GM18907 (cell line): Measurements from ENCODE around the gene PPTC7.
"Not testable (repeated sequence)": the region's sequence is repeated elsewhere in the genome, so short reads cannot be mapped to it uniquely, and the experiment has no call there.

Source experiments
- ATAC-seq: cut with Tn5 transposase; IDR thresholded peaks from one replicate; pipeline ENCODE4 v1.9.1; 2021; ENCODE audit warnings: mild to moderate bottlenecking, moderate library complexity; ENCODE audit not compliant: unreplicated experiment

The PPTC7 gene

DNA sequence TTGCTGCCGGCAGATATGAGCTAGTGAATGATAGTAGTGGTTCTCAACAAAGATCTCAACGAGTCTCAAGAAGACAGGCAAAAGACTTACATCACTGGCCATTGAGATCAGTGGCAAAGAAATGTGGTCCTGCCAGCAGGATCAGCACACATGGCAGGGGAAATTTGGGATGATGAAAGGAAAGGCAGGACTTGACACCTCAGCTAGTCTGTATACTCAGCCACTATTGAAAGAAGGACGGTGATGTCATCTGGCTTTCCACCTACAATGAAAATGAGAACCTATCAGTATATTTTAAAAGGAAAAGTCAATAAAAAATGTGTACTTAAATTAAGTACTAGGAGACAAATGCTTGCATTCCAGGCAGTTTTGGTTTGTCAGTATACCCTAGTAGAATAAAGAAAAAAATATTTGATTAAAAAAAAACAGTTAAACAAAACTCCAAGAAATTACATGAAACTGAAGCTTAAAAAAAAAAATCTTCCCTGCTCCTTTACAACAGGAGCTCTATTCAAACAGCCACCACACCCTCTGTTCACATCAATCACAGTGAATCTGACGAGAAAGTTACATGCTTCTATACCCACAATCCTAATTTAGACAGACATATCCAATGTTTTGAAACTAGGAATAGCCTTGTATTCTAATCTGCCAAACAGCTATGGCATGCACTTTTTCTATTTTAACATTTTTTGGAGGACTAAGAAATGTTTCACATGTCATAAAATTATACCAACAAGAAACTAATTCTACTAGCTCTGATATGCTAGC lies 46.1 kb downstream of the PPTC7 start:
- ATAC-seq, result no peak

DNA sequence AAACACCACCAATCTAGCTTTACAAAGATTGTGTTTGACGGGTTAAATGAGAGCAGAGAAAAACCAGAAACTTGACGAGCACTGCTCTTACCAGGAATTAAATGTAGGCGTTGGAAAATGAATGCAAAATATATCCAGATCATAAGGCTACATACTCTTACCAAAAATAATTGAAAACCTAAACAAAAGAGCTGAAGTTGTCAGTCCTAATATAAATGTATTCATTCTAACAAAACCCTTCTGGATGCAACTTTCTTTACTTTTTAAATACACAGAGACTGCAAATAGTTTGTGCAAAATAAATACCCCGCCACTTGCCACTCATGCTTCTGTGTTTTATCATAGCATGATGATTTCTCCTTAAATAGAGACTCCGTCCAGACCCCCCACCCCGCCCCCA lies 48.3 kb downstream of the PPTC7 start:
- ATAC-seq, result no peak

- ATAC-seq, result no peak
These were observed 49.5 kb downstream of the PPTC7 start for GRCh38 chr12:110533607-110534006.

DNA sequence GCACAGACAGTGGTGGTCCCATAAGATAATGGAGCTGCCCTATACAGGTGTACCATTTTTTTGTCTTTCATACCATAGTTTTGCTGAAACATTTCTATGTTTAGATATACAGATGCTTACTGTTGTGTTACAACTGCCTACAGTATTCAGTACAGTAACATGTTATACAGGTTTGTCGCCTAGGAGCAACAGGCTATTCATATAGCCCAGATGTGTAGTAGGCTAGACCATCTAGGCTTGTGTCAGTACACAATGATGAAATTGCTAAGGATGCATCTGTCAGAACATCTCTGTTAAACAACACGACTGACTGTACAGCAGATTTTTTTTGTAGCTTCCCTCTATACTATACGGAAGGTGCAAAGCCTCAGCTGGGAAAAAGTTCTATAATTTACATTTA lies 50.5 kb downstream of the PPTC7 start:
- no peak for ATAC-seq

DNA sequence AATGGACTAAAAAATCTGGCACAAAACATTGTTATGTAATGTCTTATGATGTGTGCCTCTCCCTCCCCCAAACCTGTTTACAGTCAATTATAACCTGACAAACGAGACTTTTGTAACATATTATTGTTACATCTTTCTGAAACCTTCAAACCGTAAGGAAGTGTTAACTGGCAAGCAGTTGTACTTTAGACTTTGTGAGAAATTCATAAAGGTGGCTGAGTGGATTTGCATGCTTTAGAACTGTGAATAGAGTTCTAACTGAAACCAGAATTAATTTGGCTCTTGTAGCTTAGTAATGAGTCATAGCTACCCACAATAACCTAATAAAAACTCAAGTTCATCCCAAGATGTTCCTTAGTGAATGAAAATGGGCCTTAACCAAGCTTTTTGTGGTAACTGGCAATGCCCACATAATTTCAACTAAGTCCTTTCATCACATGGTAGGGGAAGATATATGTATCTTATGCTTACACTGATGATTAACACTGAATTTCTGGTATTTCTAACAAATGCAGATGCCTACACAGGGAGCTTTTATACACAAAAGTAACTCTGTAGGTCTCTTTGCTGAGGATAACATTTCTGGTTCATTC lies 51.3 kb downstream of the PPTC7 start:
- ATAC-seq, result peak; percentile 81

GRCh38 chr12:110530511-110530910 lies 52.6 kb downstream of the PPTC7 start:
- ATAC-seq, result no peak

DNA sequence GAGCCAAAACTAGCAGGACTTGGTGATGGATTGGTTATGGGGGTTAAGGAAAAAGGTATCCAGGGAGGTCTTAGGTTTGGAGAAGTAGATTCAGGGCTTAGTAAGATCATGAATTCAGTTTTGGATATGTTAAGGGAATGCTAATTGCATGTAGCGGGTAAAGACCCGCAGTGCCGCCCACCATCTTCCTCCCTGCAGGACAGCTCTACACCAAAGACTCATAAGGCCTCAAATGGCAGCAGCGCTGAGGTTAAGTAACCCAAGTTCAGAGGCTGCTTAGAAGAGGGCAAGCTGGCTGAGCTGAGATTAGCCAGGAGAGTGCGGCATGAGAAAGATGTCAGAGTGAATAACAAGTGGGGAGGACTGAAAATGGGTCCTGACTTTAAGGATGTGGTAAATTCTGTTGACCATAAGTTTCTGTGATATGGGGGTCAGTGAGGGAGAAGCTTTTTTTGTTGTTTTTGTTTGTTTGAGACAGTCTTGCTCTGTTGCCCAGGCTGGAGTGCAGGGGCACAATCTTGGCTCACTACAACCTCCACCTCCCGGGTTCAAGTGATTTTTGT lies 54.8 kb downstream of the PPTC7 start:
- no peak for ATAC-seq

DNA sequence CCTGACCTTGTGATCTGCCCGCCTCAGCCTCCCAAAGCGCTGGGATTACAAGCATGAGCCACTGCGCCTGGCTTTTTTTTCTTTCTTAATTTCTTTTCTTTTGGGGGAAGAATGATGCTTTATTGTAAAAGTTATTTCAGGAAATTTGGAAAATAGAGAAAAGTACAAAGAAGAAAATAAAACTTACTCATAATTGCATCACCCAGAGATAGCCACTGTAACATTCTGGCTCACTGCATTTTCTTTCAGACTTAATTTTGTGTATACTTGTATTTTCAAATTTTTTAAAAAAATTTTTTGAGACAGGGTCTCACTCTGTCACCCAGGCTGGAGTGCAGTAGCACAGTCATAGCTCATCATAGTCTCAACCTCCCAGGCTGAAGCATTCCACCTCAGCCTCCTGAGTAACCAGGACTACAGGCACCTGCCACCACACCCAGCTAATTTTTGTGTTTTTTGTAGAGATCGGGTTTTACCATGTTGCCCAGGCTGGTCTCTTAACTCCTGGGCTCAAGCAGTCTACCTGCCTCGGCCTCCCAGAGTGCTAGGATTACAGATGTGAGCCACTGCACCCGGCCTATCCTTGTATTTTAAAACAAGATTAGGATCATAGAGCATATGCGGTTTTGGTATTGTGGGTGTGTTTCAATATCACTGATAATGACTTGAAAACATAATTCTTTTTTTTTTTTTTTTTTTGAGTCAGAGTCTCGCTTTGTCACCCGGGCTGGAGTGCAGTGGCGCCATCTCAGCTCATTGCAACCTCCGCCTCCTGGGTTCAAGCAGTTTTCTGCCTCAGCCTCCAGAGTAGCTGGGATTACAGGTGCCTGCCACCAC lies 62.0 kb downstream of the PPTC7 start:
- not testable (repeated sequence) for ATAC-seq

DNA sequence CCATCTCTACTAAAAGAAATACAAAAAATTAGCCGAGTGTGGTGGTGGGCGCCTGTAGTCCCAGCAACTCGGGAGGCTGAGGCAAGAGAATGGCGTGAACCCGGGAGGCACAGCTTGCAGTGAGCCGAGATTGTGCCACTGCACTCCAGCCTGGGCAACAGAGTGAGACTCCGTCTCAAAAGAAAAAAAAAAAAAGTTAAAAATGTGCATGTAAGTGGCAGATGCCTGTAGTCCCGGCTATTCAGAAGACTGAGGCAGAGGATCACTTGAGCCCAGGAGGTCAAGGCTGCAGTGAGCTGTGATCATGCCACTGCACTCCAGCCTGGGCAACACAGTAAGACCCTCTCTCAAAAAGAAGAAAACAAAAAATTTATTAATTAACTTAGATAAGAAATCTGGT lies 65.1 kb downstream of the PPTC7 start:
- not testable (repeated sequence) for ATAC-seq

DNA sequence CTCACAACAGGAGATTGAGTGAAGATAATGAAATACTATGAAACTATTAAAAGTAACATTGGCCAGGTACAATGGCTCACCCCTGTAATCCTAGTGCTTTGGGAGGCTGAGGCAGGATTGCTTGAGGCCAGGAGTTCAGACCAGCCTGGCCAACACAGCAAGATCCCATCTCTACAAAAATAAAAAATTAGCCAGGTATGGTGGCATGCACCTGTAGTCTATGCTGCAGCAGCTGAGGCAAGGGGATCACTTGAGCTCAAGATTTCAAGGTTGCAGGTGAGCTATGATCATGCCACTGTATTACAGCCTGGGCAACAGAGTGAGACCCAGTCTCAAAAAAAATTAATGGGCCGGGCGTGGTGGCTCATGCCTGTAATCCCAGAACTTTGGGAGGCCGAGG lies 66.1 kb downstream of the PPTC7 start:
- no peak for ATAC-seq

GRCh38 chr12:110514363-110514762 lies 68.8 kb downstream of the PPTC7 start:
- ATAC-seq, result no peak

- no peak for ATAC-seq
These were observed 69.3 kb downstream of the PPTC7 start for GRCh38 chr12:110513842-110514241.

DNA sequence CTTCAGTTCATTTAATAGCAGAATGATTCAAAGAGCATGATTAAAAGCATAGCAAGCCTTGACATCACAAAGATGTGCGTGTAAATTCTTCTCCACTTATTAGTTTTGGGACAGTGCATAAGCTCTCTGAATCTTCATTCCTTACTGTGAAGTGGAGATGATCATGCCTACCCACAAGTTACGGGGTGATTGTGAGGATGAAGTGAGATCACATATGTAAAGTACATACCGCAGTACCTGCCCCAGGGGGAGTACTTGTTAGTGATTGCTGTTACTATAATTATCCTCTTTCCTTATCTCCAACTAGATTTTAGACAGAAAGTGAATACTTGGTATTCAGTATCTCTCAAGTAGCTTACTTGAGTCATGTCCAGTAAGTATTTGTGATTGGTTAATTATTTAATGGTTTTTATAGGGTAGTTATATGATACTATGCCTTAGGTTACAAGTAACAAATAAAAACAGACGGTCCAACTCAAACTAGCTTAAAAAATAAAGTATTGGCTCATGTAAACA lies 75.0 kb downstream of the PPTC7 start:
- ATAC-seq, result no peak

GRCh38 chr12:110505332-110505731 lies 77.8 kb downstream of the PPTC7 start:
- ATAC-seq, result no peak

GRCh38 chr12:110503432-110503831 lies 79.7 kb downstream of the PPTC7 start:
- no peak for ATAC-seq

DNA sequence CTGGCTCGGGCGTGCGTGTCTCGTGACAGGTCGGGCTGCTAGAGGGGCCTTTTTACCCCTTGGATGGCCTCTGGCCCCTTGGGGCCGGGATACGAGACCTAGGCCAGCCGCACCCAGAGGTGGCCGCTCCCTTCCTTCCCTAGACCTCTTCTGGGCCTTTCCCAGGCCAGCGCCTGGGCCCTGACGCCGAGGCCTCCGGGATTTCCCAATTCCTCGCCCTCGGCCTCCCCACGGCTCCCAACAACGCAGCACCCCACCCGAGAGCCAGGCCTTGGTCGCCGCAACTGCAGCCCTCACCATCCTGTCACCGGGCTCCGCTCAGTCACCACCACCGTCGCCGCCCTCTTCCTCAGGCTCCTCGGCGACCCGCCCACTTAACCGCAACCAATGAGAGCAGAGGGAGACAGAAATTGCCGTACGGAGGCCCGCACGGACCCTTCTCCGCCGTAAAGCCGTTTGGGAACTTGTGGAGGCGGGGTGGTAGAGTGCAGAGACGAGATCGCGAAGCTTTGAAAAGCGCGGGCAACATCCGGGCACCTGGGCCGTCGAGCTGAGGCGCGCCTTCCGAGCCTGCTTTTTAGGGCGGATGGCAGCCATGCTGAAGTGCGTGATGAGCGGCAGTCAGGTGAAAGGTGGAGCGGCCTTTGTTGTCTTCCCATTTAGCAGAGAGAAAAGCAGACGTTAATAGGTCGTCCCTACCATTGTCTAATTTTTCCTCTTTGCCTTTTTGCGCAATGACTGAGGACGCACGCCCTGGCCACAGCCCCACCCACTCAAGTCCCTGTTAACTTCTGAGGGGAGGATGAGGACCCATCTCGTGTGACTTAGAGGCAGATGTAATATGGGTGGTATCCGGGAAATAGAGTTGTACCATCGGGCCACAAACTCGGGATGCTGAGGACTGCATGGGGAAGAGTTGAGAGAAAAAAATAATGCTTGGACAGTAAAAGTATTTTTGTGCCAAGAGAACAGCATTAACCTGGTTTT lies 81.1 kb downstream of the PPTC7 start, which contains the start of the genes RAD9B and VPS29:
TSS of gene RAD9B (plus strand) at position 580 of the 987 bp plus-strand sequence. CDS start at position 587, 7 bp downstream.
TSS of gene VPS29 (minus strand) at position 360 of the 987 bp plus-strand sequence. CDS start at position 300, 60 bp downstream.
- ATAC-seq, result peak; percentile 93

GRCh38 chr12:110501399-110501751 lies 81.7 kb downstream of the PPTC7 start:
- no peak for ATAC-seq

DNA sequence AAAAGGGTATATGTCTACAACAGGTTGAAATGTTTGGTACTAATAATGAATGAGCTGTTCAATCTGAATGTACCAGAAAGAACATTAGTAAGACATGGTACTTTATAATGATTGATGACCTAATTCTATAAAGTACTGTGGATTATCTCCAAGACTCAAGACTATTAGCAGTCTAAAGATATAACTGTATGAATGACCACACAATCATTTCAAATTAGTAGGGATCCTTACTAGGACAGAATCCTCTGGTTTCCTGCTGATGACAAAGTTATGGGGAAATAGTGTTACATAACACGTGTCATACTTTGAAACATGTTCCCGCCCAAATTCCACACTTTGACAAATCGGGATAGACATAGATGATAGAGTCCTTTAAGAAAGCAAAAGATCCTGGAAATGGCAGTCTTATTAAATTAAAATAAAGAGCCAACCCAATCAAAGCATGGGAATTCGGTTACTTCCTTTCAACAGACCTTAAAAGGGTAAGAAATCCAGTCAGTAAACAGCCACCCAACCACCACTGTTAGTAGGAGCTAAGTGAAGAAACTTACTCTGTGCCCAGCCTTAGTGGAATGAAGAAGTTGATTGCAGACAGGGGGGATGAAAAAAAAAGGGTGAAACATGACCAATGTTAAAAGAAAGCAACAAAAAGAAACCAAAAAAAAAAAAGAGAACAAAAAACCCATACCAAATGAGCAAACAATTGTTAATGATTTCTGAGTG lies 84.0 kb downstream of the PPTC7 start:
- ATAC-seq, result no peak
